NT2/D1 (cell line): ENCODE results near the gene CERCAM.

ENCODE experiments used
- SUZ12 ChIP-seq: IDR thresholded peaks from 2 replicates; pipeline ENCODE4 v1.6.1; 2011; ENCODE audit not compliant: insufficient read length, insufficient read depth; ENCODE audit errors: extremely low read depth
- YY1 ChIP-seq: IDR thresholded peaks from 2 replicates; pipeline ENCODE4 v1.6.1; 2011; ENCODE audit not compliant: insufficient read length, insufficient read depth

DNA sequence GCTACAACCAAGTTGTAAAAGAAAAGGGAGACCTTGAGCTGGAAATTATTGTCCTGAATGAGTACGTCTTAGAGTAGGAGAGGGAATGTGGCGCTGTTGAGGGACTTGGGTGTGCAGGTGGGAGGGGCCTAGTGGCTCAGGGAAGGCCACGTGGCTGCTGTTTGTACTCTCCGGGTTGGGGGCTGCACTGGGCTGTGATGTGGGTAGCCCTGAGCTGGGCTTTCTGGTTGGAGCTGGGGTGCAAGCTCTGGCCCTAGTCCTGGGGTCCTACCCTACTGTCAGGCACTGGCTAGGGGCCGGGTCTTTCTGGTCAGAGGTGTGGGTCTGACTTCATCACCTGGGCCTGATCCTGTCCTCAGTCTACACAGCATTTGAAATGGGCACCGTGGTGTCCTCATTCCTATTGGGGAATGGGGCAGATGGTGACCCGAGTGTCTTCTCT, 64.8 kb downstream of the CERCAM start:
- TF ChIP-seq SUZ12 = no peak
- no peak for TF ChIP-seq YY1
